ENCODE data around the gene TBC1D22A. TPM values are rescaled to one million over a fixed set of nuclear protein-coding genes. Genes with fewer than 3 reads are reported as not detected.

TBC1D22A gene
- total and polyA plus RNA-seq, 9 of the 15 experiments (the other 6 are each of a cell fraction or from before 2014, with no cell fraction given): 0.20 to 11.5 (median 5.2) TPM

- peak; percentile 75 to 91 (median 77) for TF ChIP-seq CTCF (IDR thresholded peaks at IDR 0.05 in 2 of 3, conservative IDR thresholded peaks at IDR 0.05 in 1 of 3; ENCODE audit: insufficient read depth in 2 of 3, low read depth in 1 of 3, low read length in 3 of 3)
- 0 out of 2 replicates have a peak, but pooled peaks have one; percentile 30 for TF ChIP-seq SMAD4 (CRISPR knock-in tag; conservative IDR thresholded peaks at IDR 0.05)
- TF ChIP-seq KAT2B (IDR thresholded peaks at IDR 0.05; ENCODE audit: low read depth, low read length): no peak
- 0 out of 2 replicates have a peak, but pooled peaks have one; percentile 26 for TF ChIP-seq CREM (IDR thresholded peaks at IDR 0.05; ENCODE audit: low read depth)
- TF ChIP-seq PHB2 (IDR thresholded peaks at IDR 0.05; ENCODE audit: low read depth): no peak
- TF ChIP-seq EP300 (IDR thresholded peaks at IDR 0.05; ENCODE audit: low read length): 0 out of 2 replicates have a peak, but pooled peaks have one; percentile 9
- TF ChIP-seq RCOR1 (IDR thresholded peaks at IDR 0.05; ENCODE audit: borderline replicate concordance in 1 of 2, low read depth in 2 of 2, low read length in 2 of 2): peak in 1 of 2 experiments; percentile 54; a peak in 2 of 4 replicates
- peak; percentile 69 for TF ChIP-seq ARID1B (IDR thresholded peaks at IDR 0.05)
- no peak for TF ChIP-seq ZNF165 (CRISPR knock-in tag; IDR thresholded peaks at IDR 0.05; ENCODE audit: borderline replicate concordance)
- peak; percentile 27 for TF ChIP-seq CCNT2 (IDR thresholded peaks at IDR 0.05; ENCODE audit: borderline replicate concordance, extremely low read depth, insufficient read length, low read depth, low read length)
- peak; percentile 52; the same call in 1 of the 2 replicates for TF ChIP-seq ZBTB7A (IDR thresholded peaks at IDR 0.05; ENCODE audit: borderline replicate concordance, control insufficient read depth, low read depth, low read length)
- TF ChIP-seq ZFX (CRISPR knock-in tag; IDR thresholded peaks at IDR 0.05): no peak
- TF ChIP-seq SAFB2 (IDR thresholded peaks at IDR 0.05; ENCODE audit: borderline replicate concordance, low read depth, low read length, severe bottlenecking): no peak
These were observed 40.8 kb downstream of the TBC1D22A start (continued) for GRCh38 chr22:46803031-46803880.

All from K562 (cell line).